Panc1 (cell line): ENCODE data around the gene RPP30. TPM values are rescaled to one million over a fixed set of nuclear protein-coding genes. Genes with fewer than 3 reads are reported as not detected.

Experiments
- ATAC-seq: fragments of 200-7000 bp; cut with Tn5 transposase; 2 replicates; pipeline ENCODE4 v1.9.1; 2020; ENCODE audit warnings: mild to moderate bottlenecking, moderate library complexity
- BruUV-seq: library from RNA; stranded (reverse); fragments of 400-500 nt; replicated peaks from 2 replicates; lab custom pipeline; 2021; lab: Mats Ljungman, UMichigan
- CTCF ChIA-PET: fragments of 300-600 bp; sonication (Branson Sonifier 250); formaldehyde crosslinking; loops from one replicate; lab custom pipeline; 2022; ENCODE audit warnings: antibody characterized with exemption; lab: Charles Lee
- POLR2A ChIA-PET: fragments of 300-600 bp; sonication (Branson Sonifier 250); formaldehyde crosslinking; loops from one replicate; lab custom pipeline; 2022; ENCODE audit warnings: antibody characterized with exemption; lab: Charles Lee
- DNase-seq: peaks from one replicate; pipeline ENCODE4 v3.0.0-alpha.2; 2010; ENCODE audit warnings: low read depth, low spot score
- H3K27ac ChIP-seq: 2 replicates; pipeline ENCODE4 v1.5.1; 2011; ENCODE audit warnings: mild to moderate bottlenecking, low read length, inconsistent platforms
- H3K27me3 ChIP-seq: fragments of 200-500 bp; sonication (Bioruptor generic); 2 replicates; pipeline ENCODE4 v1.6.0; 2014; ENCODE audit warnings: low read length, inconsistent platforms; ENCODE audit not compliant: control insufficient read depth, insufficient read depth
- H3K36me3 ChIP-seq: fragments of 200-500 bp; sonication (Bioruptor generic); 2 replicates; pipeline ENCODE4 v1.5.1; 2014; ENCODE audit warnings: inconsistent platforms, mild to moderate bottlenecking, low read length, moderate library complexity; ENCODE audit not compliant: control insufficient read depth, insufficient read depth
- H3K4me1 ChIP-seq: 2 replicates; pipeline ENCODE4 v1.5.1; 2011; ENCODE audit warnings: inconsistent platforms, mild to moderate bottlenecking, low read length, moderate library complexity; ENCODE audit not compliant: control insufficient read depth, insufficient read depth
- H3K4me3 ChIP-seq, 2 experiments: 2 replicates each; pipeline ENCODE4 v1.5.1; 2011 to 2012; ENCODE audit warnings: low read depth in 2 of 2, low read length in 2 of 2, mild to moderate bottlenecking in 2 of 2, inconsistent platforms in 1 of 2, moderate library complexity in 1 of 2
- H3K9me3 ChIP-seq: fragments of 200-500 bp; sonication (Bioruptor generic); 2 replicates; pipeline ENCODE4 v1.5.1; 2014; ENCODE audit warnings: low read depth, mild to moderate bottlenecking, inconsistent platforms, low read length, moderate library complexity; ENCODE audit not compliant: control insufficient read depth, insufficient read depth
- POLR2AphosphoS5 ChIP-seq: IDR thresholded peaks from 2 replicates; pipeline ENCODE4 v1.6.1; 2012; ENCODE audit warnings: mild to moderate bottlenecking, low read depth, low read length, moderate library complexity
- SIN3A ChIP-seq: IDR thresholded peaks from 2 replicates; pipeline ENCODE4 v1.6.1; 2012; ENCODE audit warnings: low read depth, mild to moderate bottlenecking, low read length, moderate library complexity, borderline replicate concordance; ENCODE audit not compliant: insufficient read depth
- TCF7L2 ChIP-seq: IDR thresholded peaks from 2 replicates; pipeline ENCODE4 v1.6.1; 2011; ENCODE audit warnings: mild to moderate bottlenecking, low read depth, low read length, inconsistent platforms
- in situ Hi-C: cut with HindIII; loops from 2 replicates; pipeline ENCODE4 v1.10.0; 2016; ENCODE audit warnings: low sequenced_read_pairs, low pct_unique_long_range_greater_than_20kb
- intact Hi-C: fragments of 100-400 bp; cut with micrococcal nuclease; formaldehyde crosslinking; loops from one replicate; pipeline ENCODE4 v1.10.0; 2022; ENCODE audit not compliant: unreplicated experiment
- total RNA-seq: library from RNA; stranded (reverse); gene quantifications from one replicate; pipeline ENCODE4 v1.2.1, GENCODE V29; 2021; ENCODE audit not compliant: unreplicated experiment
- TF ChIP-seq, protein P1 (sequence below): fragments of 450-650 bp; IDR thresholded peaks from 2 replicates; pipeline ENCODE4 v1.5.1; 2017; ENCODE audit warnings: mild to moderate bottlenecking
- TF ChIP-seq, protein P2 (sequence below), 2 experiments: IDR thresholded peaks; 2 replicates each; pipeline ENCODE4 v1.6.1; 2011 to 2012; ENCODE audit warnings: low read depth in 2 of 2, control low read depth in 1 of 2, low read length in 1 of 2, mild to moderate bottlenecking in 1 of 2, moderate library complexity in 1 of 2; ENCODE audit not compliant: insufficient read depth in 1 of 2

Gene RPP30
- total RNA-seq, 1 experiment from 2014 or later = 59.0 TPM

DNA sequence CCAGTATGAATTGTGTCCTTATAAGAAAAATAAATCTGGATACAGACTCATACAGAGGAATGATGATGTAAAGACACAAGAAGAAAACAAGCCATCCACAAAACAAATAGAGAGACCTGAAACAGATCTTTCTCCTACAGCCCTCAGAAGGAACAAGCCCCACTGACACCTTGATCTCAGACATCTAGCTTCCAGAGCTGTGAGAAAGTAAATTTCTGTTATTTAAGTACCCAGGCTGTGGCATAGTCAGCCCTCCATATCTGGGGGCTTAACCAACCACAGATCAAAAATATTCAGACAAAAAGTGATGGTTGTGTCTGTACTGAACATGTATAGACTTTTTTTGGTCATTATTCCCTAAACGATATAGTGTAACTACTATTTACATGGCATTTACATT, 73.0 kb downstream of the RPP30 start:
- Histone ChIP-seq H3K36me3 (no peaks in the 10 kb centered on the region), H3K9me3 (no peaks in the 10 kb centered on the region), H3K4me3 (no peak overlapping the region), H3K27ac (no peak overlapping the region), H3K27me3 (no peaks in the 10 kb centered on the region; the same call in 1 of the 2 replicates), H3K4me1 (no peaks in the 10 kb centered on the region)
- ChIA-PET CTCF (interaction anchor here (0.6 kb wide), 1 partner anchor 23 kb away, joined by 3 read pairs; no protein-coding TSS in a partner anchor), POLR2A (no interaction called here)
- no peak for DNase-seq
- no TSS peak for BruUV-seq
- TF ChIP-seq POLR2AphosphoS5 = no peak
- TF ChIP-seq, protein P1, sequence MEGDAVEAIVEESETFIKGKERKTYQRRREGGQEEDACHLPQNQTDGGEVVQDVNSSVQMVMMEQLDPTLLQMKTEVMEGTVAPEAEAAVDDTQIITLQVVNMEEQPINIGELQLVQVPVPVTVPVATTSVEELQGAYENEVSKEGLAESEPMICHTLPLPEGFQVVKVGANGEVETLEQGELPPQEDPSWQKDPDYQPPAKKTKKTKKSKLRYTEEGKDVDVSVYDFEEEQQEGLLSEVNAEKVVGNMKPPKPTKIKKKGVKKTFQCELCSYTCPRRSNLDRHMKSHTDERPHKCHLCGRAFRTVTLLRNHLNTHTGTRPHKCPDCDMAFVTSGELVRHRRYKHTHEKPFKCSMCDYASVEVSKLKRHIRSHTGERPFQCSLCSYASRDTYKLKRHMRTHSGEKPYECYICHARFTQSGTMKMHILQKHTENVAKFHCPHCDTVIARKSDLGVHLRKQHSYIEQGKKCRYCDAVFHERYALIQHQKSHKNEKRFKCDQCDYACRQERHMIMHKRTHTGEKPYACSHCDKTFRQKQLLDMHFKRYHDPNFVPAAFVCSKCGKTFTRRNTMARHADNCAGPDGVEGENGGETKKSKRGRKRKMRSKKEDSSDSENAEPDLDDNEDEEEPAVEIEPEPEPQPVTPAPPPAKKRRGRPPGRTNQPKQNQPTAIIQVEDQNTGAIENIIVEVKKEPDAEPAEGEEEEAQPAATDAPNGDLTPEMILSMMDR = no peak
- TF ChIP-seq SIN3A = no peak
- TF ChIP-seq, protein P2, sequence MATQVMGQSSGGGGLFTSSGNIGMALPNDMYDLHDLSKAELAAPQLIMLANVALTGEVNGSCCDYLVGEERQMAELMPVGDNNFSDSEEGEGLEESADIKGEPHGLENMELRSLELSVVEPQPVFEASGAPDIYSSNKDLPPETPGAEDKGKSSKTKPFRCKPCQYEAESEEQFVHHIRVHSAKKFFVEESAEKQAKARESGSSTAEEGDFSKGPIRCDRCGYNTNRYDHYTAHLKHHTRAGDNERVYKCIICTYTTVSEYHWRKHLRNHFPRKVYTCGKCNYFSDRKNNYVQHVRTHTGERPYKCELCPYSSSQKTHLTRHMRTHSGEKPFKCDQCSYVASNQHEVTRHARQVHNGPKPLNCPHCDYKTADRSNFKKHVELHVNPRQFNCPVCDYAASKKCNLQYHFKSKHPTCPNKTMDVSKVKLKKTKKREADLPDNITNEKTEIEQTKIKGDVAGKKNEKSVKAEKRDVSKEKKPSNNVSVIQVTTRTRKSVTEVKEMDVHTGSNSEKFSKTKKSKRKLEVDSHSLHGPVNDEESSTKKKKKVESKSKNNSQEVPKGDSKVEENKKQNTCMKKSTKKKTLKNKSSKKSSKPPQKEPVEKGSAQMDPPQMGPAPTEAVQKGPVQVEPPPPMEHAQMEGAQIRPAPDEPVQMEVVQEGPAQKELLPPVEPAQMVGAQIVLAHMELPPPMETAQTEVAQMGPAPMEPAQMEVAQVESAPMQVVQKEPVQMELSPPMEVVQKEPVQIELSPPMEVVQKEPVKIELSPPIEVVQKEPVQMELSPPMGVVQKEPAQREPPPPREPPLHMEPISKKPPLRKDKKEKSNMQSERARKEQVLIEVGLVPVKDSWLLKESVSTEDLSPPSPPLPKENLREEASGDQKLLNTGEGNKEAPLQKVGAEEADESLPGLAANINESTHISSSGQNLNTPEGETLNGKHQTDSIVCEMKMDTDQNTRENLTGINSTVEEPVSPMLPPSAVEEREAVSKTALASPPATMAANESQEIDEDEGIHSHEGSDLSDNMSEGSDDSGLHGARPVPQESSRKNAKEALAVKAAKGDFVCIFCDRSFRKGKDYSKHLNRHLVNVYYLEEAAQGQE (IDR thresholded peaks at IDR 0.05; ENCODE audit: insufficient read depth in 1 of 2, low read depth in 2 of 2, low read length in 1 of 2) = no peak
- no peak for TF ChIP-seq TCF7L2
- in situ Hi-C loops = no loop called here
- intact Hi-C loops = no loop called here
- ATAC-seq = no peak

DNA sequence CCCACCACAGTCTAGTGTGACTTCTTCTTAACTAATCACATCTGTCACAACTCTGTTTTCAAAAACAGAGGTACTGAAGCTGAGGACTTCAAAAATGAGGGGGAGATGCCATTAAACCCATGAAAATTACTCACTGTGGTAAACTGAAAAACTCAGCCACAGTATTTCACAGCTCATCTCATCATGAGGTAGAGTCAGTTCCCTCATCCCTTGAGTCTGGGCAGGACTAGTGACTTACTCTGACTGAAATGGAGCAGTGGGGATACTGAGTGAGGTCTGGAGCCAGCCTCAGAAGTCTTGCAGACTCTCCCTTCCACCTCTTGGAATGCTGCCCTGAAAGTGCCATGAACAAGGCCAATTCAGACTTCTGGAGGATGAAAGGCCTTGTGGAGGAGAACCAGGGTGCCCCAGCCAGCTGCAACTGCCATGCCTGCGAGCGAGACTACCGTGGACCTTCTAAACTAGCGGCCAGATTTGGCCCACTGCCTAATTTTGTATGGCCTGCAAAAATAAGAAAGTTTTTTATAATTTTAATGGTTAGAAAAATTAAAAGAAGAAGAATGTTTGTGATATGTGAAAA, 73.8 kb downstream of the RPP30 start:
- Histone ChIP-seq H3K9me3 (no peaks in the 10 kb centered on the region), H3K4me1 (no peaks in the 10 kb centered on the region), H3K27me3 (no peaks in the 10 kb centered on the region; the same call in 1 of the 2 replicates), H3K36me3 (no peaks in the 10 kb centered on the region), H3K27ac (no peak overlapping the region), H3K4me3 (no peak overlapping the region)
- ChIA-PET POLR2A (no interaction called here), CTCF (no interaction called here)
- in situ Hi-C loops = no loop called here
- DNase-seq (no peak), ATAC-seq (no peak)
- BruUV-seq = no TSS peak
- TF ChIP-seq POLR2AphosphoS5 (no peak), SIN3A (no peak), TCF7L2 (no peak)
- TF ChIP-seq, protein P2 (IDR thresholded peaks at IDR 0.05; ENCODE audit: insufficient read depth in 1 of 2, low read depth in 2 of 2, low read length in 1 of 2) = no peak
- TF ChIP-seq, protein P1 = no peak
- intact Hi-C loops = no loop called here
